GM21825 (cell line): Measurements from ENCODE around the gene POU5F1.
A peak's percentile ranks its signal among the peaks of the same experiment; 100 is the strongest.
"Not testable (repeated sequence)": the region's sequence is repeated elsewhere in the genome, so short reads cannot be mapped to it uniquely, and the experiment has no call there.

Experiments
- ATAC-seq: cut with Tn5 transposase; IDR thresholded peaks from one replicate; pipeline ENCODE4 v1.9.1; 2021; ENCODE audit warnings: mild to moderate bottlenecking, moderate library complexity; ENCODE audit not compliant: unreplicated experiment

POU5F1 gene

DNA sequence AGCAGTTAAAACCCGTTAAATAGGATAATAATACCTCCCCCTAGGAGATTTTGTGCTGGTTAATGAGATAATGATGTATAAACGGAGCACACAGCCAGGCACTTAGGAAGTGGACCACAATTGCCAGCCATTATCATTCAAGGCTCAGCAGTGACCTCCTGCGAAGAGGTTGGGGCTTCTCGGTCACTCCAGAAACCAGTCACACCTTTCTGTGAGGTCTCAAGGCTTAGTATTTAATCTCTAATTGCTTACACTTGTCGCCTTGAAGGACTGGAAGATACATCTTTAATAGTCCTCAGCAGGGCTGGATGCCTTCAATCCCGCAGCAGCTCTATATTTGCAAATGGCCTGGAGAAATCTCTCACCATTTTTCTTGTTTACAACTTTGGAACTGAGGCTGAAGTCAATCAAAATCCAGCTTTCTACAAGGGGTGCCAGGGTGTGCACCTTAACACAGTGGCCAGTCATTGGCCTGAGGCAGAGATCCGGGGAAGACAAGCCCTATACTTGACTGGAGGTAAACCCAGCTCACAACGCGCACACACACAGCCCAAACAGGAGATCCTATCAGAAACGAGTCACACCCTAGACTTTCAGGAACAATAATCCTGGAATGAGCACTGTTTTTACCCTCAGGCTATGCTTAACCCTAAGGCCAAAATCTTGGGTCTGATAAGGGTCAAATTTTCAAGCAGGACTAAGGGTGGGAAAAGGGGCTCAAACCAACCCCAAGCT lies 1.2 kb downstream of the POU5F1 start:
- ATAC-seq: no peak

DNA sequence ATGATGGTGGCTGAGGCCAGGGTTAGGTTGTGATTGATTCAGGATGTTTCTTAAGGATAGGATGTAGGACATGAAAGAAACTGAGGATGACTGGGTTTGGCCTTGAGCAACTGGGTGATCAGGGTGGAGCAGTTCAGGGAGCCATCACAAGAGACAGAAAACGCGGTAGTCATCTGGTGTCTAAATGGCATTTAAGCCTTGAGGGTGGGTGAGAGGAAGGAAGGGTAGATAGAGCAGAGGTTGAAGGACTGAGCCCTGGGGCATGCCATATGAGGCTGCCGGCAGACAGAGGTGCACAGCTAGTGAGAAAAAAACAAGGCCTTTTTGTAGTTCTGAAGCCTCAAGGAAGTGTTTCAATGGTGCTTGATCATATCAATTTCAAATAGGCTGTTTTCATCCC lies 1.9 kb downstream of the POU5F1 start:
- no peak for ATAC-seq

DNA sequence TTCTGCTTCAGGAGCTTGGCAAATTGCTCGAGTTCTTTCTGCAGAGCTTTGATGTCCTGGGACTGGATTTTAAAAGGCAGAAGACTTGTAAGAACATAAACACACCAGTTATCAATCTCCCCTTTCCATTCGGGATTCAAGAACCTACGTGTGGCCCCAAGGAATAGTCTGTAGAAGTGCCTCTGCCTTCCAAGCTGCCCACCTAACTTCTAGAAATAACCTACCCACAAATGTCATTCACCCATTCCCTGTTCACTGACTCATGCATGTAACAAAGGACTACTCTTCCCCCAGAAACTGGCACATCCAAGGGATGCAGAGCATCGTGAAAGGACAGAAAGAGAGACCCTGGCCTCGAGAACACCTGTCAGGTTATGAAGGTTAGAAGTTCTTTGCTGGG lies 4.5 kb downstream of the POU5F1 start:
- ATAC-seq: no peak

DNA sequence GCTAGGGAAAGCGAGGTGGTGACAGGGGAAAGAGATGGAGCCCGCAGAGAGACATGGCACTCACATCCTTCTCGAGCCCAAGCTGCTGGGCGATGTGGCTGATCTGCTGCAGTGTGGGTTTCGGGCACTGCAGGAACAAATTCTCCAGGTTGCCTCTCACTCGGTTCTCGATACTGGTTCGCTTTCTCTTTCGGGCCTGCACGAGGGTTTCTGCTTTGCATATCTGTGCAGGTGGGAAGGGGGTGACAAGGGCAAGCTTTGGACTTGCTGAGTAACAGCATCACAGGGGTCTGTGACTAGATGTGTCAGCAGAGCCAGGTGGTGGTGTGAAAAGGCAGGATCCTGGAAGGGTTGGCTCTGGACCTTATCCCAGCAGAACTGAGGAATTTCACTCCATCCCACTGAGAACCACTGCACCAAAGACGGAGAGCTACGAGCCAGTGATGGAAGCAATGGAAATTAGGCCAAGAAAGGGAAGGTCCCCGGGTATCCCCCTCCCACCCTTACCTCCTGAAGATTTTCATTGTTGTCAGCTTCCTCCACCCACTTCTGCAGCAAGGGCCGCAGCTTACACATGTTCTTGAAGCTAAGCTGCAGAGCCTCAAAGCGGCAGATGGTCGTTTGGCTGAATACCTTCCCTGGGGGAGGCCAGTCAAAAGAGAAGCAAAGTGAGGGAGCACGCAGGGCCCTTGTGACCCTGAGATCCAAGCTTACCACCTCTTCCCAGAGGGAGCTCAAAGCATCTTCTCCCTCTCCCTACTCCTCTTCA lies 5.2 kb downstream of the POU5F1 start:
- not testable (repeated sequence) for ATAC-seq

DNA sequence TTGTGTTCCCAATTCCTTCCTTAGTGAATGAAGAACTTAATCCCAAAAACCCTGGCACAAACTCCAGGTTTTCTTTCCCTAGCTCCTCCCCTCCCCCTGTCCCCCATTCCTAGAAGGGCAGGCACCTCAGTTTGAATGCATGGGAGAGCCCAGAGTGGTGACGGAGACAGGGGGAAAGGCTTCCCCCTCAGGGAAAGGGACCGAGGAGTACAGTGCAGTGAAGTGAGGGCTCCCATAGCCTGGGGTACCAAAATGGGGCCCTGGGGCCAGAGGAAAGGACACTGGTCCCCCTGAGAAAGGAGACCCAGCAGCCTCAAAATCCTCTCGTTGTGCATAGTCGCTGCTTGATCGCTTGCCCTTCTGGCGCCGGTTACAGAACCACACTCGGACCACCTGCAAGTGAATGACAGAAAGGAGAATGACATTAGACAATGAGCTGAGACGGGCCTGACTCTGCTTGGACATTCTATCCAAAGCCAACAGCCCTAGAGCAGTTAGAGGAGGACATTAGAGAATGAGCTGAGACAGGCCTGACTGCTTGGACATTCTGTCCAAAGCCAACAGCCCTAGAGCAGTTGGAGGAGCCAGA lies 5.9 kb downstream of the POU5F1 start:
- not testable (repeated sequence) for ATAC-seq

DNA sequence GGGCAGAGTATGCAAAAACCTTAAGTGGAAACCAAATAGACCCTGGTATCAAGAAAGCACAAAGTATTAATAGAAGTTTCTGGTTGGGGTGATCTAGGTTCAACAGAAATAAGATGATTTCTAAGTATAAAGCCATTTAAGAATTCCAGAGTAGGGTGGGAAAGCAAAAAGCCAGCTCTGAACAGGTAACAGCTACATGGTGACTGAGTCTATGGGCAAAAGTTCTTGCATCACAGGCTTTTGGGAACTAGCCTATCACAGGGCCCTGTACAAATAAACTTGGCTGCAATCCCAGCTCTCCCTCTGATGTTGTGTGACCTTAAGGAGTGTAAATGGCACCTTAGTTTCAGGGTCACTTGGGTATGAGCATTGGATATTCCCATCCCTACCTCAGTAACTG lies 6.6 kb downstream of the POU5F1 start:
- no peak for ATAC-seq

DNA sequence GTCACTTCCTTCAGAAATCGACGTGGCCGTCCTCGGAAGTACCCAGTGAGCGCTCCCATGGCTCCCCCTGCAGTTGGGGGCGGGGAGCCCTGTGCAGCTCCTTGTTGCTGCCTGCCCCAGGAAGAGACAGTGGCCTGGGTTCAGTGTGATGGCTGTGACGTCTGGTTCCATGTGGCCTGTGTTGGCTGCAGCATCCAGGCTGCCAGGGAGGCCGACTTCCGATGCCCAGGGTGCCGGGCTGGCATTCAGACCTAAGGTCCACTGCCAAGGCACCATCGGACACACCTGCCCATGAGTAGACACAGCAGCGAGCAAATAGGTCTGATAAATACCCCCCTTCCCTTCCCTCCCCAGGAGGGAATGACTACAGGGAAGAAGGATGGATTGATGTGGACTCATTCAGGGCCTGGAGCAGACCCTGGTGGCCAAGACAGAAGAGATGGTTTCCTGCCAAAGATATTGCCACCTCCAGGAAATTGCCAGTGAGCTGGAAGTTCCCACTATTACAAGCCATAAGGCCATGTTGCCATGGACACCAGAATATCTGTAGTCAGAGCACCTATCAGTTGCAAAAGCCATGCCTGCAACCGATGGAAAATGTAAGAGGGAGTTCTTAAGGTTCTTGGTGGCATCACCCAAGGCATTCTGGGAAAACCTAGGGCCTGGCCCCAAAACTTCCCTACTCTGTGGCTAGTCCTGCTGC lies 7.9 kb downstream of the POU5F1 start:
- no peak for ATAC-seq

DNA sequence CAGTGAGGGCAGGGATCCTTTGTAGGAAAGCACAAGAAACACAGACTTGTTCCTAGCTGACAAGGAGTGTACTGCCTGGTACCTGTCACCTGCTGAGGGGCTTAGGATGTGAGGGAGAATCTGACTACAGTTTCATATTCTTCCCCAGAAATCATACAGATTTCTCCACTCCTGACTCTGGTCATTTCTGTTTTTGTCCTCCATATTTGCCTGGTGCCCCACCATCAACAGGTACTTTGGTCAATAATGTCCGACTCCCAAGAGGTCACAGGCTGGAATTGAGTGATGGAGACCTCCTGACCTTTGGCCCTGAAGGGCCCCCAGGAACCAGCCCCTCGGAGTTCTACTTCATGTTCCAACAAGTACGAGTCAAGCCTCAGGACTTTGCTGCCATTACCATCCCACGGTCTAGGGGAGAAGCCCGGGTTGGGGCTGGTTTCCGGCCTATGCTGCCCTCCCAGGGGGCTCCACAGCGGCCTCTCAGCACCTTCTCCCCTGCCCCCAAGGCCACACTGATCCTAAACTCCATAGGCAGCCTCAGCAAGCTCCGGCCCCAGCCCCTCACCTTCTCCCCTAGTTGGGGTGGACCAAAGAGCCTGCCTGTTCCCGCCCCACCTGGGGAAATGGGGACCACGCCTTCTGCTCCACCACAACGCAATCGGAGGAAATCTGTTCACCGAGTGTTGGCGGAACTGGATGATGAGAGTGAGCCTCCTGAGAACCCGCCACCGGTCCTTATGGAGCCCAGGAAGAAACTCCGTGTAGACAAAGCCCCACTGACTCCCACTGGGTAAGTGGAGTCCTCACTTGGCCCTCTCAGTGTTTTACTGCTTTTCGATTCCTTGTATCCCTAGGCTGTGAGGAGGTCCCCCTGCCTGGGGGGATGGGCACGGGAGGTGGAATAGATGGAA lies 9.0 kb downstream of the POU5F1 start:
- no peak for ATAC-seq

DNA sequence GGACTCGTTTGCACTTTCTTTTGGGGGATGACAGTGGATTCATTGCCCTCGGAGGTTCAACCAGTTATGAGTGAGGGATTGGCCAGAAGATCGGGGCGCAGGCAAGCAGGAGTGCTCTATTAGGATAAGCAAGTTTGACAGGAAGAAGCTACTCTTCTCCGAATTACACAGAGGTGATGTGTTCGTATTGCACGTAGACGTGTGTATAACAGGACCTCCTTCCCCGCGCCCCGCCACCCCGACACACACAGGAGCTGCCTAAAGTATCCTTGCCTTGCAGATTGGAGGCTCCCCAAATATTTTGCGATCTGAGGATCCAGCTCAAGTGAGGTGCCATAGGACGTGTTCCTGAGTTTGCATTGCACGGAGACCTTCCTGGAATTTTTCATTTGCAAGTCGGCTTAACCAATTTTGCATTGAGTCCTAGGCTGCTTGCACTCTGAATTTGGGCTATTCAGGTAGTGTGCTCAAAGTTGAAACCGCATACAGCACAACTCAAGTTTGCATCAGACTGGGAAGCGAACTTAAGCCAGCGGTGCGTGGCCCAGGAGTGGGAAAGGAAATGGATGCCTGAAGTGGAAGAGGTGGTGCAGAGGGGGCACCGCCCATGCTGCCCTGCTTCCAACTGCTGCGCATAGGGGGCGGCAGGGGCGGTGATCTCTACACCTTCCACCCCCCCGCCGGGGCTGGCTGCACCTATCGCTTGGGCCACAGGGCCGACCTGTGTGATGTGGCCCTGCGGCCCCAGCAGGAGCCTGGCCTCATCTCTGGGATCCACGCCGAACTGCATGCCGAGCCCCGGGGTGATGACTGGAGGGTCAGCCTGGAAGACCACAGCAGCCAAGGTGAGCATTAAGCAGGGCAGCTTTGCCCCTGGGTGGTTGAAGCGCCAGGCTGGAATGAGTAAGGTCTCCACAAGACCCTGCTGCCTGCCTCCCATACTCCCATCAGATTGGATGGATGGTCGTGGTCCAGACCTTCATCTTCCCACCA lies 11.3 kb downstream of the POU5F1 start:
- no peak for ATAC-seq

DNA sequence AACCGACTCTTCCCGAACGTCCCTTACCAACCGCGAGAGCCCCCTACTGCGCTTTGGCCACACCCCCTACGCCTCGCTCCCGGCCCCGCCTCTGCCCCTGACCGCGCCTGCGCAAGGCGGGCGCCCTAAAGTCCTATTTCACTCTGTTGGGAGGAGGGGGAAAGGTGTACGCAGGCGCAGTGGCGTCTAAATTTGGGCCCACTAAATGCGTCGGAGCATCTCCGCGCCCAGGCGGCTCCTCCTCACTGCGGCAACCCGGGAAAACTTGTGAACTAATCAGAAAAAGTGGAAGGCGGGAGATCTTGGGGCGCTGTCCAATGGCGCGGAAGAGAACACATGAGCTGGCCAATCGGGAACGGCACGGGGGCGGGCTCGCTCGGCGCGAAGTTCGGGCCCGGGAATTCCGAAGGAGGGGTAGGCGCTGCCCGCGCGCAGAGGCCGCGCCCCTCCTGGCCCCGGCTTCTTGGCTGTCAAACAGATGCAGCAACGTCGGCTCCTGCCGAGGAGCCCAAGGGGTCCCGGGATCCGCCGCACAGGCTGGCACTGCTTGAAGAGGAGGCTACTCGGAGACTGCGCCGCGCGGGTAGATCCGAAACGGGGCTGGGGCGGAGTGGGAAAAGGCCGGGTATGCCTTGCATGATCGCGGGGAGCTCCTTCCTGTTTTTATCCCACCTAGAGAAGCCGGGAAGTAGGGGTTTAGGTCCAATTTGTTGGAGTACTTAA lies 12.2 kb downstream of the POU5F1 start, which contains the start of gene TCF19:
Gene TCF19, plus strand, starts transcription at position 450 of the 723 bp plus-strand sequence. CDS start 881 bp downstream, outside the sequence.
- peak; percentile 81 for ATAC-seq

DNA sequence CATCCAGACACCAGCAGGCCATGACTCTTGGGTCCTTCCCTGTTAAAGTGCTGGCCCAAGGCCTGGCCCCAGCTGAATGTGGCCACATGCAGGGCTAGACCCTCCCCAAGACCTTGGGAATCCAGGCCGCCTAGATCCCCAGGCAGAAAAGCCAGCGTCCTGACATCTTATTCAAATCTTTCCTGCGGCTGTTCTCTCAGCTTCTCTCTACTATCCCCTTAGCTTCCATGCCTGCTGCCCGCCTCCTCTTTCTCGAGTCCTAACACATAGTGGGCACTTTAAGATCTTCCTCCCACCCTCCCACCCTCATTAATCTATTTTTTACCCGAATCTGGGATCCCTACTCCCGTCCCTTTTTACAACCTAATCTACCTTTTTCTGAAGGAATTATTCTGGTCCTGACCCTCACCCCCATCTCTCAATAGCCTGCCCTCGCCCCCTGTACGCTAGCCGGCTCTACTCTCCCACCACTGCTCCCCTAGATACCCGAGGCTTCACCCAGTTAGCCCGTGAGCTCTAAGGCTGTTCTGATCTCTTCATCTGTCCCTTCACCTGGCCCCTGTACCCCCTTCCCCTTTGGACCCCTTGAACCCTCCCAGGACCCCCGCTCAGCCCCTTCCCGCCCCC lies 12.9 kb downstream of the POU5F1 start, which contains the start of gene CCHCR1:
Gene CCHCR1, minus strand, starts transcription at position 290 of the 627 bp plus-strand sequence. Its CDS starts 202 bp downstream, at position 88.
- no peak for ATAC-seq

DNA sequence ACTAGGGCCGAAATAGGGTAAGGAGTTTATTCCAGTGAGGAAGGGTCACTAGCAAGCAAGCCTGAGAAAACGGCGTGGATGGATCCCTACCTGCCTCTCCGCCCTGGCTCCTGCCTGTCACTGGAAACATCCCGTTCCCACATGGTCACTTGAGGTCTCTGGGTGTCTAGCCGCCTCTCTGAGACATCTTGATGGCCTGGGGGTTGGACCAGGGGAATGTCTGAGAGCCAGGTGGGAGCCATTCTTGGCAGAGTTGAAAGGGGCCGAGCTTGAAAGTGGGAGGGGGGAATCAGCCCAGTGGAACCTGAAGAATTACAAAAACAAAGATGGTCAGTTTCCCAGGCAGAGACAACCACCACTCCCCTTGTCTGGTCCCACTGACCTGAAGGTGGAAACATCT lies 13.8 kb downstream of the POU5F1 start:
- no peak for ATAC-seq

DNA sequence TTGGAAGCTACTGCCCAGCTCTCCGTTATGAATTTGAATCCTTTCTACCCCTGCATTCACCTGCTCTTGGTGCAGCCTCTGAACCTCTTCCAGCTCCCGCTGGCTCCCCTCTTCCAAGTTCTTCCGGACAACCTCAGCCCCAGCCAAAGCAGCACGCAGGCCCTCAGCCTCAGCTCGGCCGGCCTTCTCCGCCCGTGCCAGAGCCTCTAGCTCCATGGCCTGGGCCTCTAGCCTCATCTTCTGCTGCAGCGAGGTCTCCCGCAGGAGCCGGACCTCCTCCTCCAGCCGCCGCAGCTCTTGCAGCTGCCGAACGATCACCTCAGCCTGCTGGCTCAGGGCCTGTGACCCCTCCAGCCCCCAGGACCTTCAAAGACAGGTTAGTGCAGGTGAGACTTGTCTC lies 16.0 kb downstream of the POU5F1 start:
- ATAC-seq: no peak

DNA sequence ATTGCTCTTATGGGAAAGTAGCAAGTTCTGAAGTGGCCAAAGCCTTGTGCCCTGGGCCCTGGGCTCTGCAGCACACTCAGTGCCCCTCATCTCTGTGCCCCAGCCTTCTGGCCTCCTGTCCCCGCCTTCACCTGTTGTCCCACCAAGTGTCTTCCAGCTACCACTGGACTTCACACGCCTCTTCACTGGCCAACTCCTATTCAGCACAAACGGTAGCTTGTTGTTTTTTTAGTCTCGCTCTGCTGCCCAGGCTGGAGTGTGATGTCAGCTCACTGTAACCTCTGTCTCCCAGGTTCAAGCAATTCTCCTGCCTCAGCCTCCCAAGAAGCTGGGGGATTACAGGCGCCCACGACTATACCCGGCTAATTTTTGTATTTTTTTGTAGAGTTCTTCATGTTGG lies 17.7 kb downstream of the POU5F1 start:
- no peak for ATAC-seq

DNA sequence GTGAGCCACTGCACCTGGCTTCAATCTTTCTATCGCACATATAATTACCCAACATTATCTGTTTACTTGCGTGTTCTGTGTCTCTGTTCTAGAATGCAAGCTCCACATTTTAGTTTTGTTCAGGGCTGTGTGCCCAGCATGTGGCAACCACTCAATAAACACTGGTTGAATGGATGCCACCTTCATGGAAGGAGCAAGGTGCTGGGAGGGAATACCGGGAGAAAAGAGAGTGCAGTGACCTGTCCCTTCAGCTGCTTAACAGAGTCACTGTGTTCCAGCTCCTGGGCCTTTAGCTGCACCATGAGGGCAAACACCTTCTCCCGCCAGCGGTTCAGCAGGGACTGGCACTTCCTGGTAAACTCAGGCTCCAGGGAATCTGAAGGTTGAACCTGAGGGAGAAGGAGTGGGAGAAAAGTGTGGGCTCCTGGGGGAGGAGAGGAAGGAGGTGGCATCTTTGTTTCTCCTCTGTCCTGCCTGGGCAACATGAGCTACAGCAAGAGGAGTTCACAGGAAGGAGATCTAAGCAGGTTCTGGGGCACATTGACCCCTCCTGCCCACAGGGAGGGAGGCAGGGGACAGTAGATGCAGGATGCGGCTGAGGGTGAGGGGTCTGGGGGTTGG lies 20.5 kb downstream of the POU5F1 start:
- no peak for ATAC-seq

DNA sequence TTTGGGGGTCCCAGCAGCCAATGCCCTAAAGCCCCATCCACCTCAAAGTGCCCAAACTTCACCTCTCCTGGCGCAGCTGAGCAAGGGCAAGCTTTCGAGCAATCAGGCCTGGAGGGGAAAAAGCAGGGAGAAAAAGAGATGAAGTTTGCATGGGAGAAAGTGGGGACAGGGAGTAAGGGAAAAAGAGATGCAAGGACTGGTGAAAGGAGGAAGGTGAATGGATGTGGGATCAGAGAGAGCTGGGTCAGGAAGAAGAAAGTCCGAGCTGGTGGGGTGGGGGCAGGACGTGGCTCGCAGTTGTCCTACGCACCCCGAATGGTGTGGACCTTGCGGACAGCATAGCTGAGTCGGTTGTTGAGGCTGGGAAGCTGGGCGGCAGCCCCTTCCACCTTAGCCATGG lies 25.1 kb downstream of the POU5F1 start:
- no peak for ATAC-seq

DNA sequence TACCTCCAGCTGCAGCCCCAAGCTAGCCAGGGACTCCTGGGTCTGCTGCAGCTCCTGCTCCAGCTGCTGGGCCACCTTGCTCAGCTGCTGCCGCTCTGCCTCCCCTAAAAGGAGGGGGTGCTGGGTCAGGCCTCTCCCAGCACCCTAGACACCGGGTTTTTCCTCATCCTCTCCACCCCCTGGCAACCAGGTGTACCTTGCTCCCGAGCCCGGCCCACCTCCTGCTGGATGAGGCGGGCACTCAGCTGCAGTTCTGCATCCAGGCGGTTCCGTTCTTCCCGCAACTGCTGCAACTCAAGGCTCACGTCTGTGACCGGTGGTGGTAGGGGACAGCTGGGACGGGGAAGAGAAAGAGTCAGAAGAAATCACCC lies 25.5 kb downstream of the POU5F1 start:
- ATAC-seq: no peak
